ENCODE measurements around the gene ARMH2.

DNA sequence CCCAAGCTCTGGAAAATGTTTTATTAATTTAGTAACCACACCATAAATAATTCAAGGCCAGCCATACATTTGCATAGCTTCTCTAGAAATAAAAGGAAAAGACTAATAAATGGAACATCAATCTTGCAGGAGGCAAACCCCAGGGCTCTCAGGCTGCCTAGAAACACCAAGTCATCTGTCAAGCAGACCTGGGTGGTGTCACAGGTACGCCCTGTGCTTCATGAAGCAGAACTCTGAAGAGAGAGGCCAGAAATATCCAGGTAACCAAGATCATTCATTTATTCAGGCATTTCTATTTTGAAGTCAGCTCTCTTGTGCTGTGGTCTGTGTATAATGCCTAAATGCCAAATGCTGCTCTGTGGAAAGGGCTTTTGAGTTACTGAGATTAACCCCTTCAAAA is 45.3 kb upstream of the ARMH2 start:
- no peak for TF ChIP-seq JUND (IDR thresholded peaks at IDR 0.05)
- TF ChIP-seq, protein P1, sequence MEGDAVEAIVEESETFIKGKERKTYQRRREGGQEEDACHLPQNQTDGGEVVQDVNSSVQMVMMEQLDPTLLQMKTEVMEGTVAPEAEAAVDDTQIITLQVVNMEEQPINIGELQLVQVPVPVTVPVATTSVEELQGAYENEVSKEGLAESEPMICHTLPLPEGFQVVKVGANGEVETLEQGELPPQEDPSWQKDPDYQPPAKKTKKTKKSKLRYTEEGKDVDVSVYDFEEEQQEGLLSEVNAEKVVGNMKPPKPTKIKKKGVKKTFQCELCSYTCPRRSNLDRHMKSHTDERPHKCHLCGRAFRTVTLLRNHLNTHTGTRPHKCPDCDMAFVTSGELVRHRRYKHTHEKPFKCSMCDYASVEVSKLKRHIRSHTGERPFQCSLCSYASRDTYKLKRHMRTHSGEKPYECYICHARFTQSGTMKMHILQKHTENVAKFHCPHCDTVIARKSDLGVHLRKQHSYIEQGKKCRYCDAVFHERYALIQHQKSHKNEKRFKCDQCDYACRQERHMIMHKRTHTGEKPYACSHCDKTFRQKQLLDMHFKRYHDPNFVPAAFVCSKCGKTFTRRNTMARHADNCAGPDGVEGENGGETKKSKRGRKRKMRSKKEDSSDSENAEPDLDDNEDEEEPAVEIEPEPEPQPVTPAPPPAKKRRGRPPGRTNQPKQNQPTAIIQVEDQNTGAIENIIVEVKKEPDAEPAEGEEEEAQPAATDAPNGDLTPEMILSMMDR (IDR thresholded peaks at IDR 0.05; ENCODE audit: low read depth, low read length, missing input control), result no peak
- TF ChIP-seq YY1 (IDR thresholded peaks at IDR 0.05), result no peak
- TF ChIP-seq, protein P2, sequence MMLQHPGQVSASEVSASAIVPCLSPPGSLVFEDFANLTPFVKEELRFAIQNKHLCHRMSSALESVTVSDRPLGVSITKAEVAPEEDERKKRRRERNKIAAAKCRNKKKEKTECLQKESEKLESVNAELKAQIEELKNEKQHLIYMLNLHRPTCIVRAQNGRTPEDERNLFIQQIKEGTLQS (IDR thresholded peaks at IDR 0.05), result no peak
- TF ChIP-seq, protein P3, sequence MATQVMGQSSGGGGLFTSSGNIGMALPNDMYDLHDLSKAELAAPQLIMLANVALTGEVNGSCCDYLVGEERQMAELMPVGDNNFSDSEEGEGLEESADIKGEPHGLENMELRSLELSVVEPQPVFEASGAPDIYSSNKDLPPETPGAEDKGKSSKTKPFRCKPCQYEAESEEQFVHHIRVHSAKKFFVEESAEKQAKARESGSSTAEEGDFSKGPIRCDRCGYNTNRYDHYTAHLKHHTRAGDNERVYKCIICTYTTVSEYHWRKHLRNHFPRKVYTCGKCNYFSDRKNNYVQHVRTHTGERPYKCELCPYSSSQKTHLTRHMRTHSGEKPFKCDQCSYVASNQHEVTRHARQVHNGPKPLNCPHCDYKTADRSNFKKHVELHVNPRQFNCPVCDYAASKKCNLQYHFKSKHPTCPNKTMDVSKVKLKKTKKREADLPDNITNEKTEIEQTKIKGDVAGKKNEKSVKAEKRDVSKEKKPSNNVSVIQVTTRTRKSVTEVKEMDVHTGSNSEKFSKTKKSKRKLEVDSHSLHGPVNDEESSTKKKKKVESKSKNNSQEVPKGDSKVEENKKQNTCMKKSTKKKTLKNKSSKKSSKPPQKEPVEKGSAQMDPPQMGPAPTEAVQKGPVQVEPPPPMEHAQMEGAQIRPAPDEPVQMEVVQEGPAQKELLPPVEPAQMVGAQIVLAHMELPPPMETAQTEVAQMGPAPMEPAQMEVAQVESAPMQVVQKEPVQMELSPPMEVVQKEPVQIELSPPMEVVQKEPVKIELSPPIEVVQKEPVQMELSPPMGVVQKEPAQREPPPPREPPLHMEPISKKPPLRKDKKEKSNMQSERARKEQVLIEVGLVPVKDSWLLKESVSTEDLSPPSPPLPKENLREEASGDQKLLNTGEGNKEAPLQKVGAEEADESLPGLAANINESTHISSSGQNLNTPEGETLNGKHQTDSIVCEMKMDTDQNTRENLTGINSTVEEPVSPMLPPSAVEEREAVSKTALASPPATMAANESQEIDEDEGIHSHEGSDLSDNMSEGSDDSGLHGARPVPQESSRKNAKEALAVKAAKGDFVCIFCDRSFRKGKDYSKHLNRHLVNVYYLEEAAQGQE (IDR thresholded peaks at IDR 0.05), result no peak
- TF ChIP-seq, protein P4, sequence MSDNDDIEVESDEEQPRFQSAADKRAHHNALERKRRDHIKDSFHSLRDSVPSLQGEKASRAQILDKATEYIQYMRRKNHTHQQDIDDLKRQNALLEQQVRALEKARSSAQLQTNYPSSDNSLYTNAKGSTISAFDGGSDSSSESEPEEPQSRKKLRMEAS (IDR thresholded peaks at IDR 0.05), result no peak
- no peak for TF ChIP-seq SP1 (IDR thresholded peaks at IDR 0.05)
- no peak for TF ChIP-seq EGR1 (IDR thresholded peaks at IDR 0.05; ENCODE audit: low read depth in 2 of 2)
- TF ChIP-seq TAF1 (conservative IDR thresholded peaks at IDR 0.05), result no peak
- TF ChIP-seq GABPA (IDR thresholded peaks at IDR 0.05 in 1 of 2, conservative IDR thresholded peaks at IDR 0.05 in 1 of 2), result no peak
- TF ChIP-seq RXRA (IDR thresholded peaks at IDR 0.05), result no peak
